ENCODE measurements around the gene EHBP1L1. TPM values are rescaled to one million over a fixed set of nuclear protein-coding genes. Genes with fewer than 3 reads are reported as not detected.

Gene EHBP1L1
- polyA plus RNA-seq, 2 of the 4 experiments (the other 2 are of a cell fraction) = 11.6 to 43.8 TPM

- FAIRE-seq (no peak), ATAC-seq (no peak), DNase-seq (ENCODE audit: low read depth in 1 of 2, low spot score in 1 of 2) (peak in 1 of 2 experiments; percentile 52)
- TF ChIP-seq MAFK (IDR thresholded peaks at IDR 0.05; ENCODE audit: partially characterized antibody) (no peak), CEBPB (IDR thresholded peaks at IDR 0.05) (peak in 1 of 2 experiments; percentile 28; a peak in 1 of 4 replicates)
- WGBS (ENCODE audit: missing lambda C conversion rate) = 62% methylated on average over 12 of the region's 12 CpGs
- Histone ChIP-seq H3K4me1 (peaks cover 85% of the 10 kb centered on the region), H3K27ac (peak overlapping the region; percentile 94 to 99), H3K9me3 (no peaks in the 10 kb centered on the region), H3K4me2 (peak overlapping the region; percentile 98), H3K4me3 (peak overlapping the region; percentile 62)
- POLR2A ChIA-PET = interaction anchor here (1.0 kb wide), 1 partner anchor 13 kb away, joined by 3 read pairs; the partner anchor contains the start of gene ZNRD2
- CTCF ChIA-PET = interaction anchor here (0.7 to 8.0 kb wide), 11 partner anchors 8 to 165 kb away, joined by 3 to 148 read pairs (median 5); partner anchors contain the start of genes FAM89B, PCNX3 and ZNRD2
These were observed 19.2 kb upstream of the EHBP1L1 start for GRCh38 chr11:65556470-65557279.

DNA sequence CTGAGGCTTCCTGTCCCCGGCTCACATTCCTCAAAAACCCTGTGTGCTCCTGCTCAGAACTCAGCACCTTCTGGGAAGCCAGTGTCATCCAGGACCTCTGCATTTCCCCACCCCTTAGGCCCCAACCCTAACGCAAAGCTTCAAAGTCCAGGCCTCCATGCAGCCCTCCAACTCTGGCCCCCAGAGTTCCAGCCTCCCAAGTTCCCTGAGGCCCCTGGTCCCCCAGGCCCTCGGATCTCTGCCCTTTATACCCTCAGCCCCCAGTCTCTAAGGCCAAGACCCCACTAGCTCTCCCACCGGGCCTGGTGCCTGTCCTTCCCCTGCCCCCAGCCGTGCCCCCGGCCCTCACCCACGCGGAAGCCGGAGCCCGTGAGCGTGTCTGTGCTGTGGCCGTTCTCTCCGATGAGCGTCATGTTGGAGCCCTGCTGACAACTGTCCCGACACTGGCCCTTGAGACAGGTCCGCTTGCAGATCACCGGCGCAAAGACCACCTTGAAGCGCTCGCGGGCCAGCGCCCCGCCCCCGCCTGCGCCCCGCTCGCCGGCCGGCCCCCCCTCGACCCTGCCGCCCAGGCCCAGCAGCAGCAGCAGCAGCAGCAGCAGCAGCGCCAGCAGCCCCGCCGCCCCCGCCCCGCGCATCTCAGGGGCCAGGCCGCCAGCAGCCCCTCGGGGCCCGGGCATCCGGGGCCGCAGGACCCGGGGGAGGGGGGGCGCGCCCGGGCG lies 18.4 kb upstream of the EHBP1L1 start:
- FAIRE-seq = no peak
- CTCF ChIA-PET = interaction anchor here (0.8 to 8.0 kb wide), 9 partner anchors 9 to 58 kb away, joined by 3 to 148 read pairs (median 5); partner anchors contain the start of genes FAM89B, PCNX3 and ZNRD2

DNA sequence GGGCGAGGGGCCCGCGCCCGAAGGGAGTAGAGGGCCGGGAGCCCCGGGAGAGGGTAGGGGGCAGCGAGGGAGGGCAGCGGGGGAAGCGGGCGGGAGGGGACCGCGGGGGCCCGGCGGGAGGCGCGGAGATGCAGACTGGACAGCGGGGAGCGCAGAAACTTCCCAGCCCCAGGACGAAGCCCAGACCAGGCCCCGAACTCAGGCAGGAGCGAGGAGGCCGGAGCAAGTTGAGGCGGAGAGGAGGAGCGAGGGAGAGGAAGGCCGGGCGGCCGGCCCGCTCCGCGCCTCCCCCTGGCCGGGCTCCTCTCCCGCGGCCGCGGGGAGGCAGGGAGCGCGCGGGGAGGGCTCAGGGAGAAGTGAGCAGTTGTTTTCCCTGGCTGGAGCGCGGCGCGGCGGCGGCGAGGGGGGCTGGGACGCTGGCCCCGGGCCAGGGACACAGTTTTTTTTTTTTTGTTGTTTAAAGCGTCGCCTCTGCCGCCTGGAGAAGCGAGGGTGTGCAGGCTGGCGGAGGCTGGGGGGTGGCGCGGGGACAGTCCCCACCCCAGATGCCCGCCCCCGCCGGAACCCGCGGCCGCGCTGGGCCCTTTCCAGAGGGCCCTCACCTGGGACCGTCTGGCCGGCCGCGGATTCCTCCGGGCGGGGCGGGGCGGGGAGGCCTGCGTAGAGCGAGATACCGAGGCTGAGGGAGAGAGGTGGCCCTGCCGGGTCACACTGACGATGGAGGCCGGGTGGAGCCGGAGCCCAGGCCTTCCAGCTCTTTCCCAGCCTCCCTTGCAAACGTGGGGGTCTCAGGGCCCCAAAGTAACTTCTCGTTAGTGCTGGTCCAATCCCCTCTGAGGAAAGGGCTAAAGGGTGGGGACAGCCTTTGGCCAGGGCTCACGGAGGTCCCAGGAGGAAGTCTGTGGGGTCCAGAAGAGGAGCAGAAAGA lies 17.6 kb upstream of the EHBP1L1 start, which contains the start of gene LTBP3:
LTBP3 (minus strand) TSS at position 358 of the 928 bp plus-strand sequence. CDS start 400 bp downstream, outside the sequence.
- ATAC-seq = peak; percentile 9 to 30; a peak in 5 of 6 replicates
- Histone ChIP-seq H3K4me3 (peak within 1 kb of the TSS; percentile 62), H3K27ac (peak within 1 kb of the TSS; percentile 94 to 99), H3K4me1 (peaks cover 75% of the 10 kb centered on the region), H3K4me2 (peak within 1 kb of the TSS; percentile 98), H3K9me3 (no peaks in the 10 kb centered on the region)
- ChIA-PET CTCF (interaction anchor here (1.2 to 16.3 kb wide), 5 partner anchors 10 to 16 kb away, joined by 3 to 393 read pairs (median 96); partner anchors contain the start of genes FAM89B and ZNRD2), POLR2A (interaction anchor here (4.1 kb wide), 1 partner anchor 13 kb away, joined by 51 read pairs; the partner anchor contains the start of genes FAM89B and ZNRD2)
- FAIRE-seq = no peak
- peak; percentile 59 to 64 for DNase-seq (ENCODE audit: low read depth in 1 of 2, low spot score in 1 of 2)
- TF ChIP-seq, protein P1, sequence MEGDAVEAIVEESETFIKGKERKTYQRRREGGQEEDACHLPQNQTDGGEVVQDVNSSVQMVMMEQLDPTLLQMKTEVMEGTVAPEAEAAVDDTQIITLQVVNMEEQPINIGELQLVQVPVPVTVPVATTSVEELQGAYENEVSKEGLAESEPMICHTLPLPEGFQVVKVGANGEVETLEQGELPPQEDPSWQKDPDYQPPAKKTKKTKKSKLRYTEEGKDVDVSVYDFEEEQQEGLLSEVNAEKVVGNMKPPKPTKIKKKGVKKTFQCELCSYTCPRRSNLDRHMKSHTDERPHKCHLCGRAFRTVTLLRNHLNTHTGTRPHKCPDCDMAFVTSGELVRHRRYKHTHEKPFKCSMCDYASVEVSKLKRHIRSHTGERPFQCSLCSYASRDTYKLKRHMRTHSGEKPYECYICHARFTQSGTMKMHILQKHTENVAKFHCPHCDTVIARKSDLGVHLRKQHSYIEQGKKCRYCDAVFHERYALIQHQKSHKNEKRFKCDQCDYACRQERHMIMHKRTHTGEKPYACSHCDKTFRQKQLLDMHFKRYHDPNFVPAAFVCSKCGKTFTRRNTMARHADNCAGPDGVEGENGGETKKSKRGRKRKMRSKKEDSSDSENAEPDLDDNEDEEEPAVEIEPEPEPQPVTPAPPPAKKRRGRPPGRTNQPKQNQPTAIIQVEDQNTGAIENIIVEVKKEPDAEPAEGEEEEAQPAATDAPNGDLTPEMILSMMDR (IDR thresholded peaks at IDR 0.05) = no peak
- TF ChIP-seq JUN (IDR thresholded peaks at IDR 0.05) (peak; percentile 36 to 58; a peak in 1 of 5 replicates), TFCP2L1 (CRISPR knock-in tag; IDR thresholded peaks at IDR 0.05) (no peak), POLR2A (IDR thresholded peaks at IDR 0.05; ENCODE audit: low read length) (0 out of 2 replicates have a peak, but pooled peaks have one; percentile 18), RCOR1 (IDR thresholded peaks at IDR 0.05; ENCODE audit: low read depth, low read length) (no peak), SMC3 (IDR thresholded peaks at IDR 0.05) (0 out of 3 replicates have a peak, but pooled peaks have one; percentile 9), ZFP36 (IDR thresholded peaks at IDR 0.05; ENCODE audit: borderline replicate concordance, partially characterized antibody) (no peak), PHF8 (IDR thresholded peaks at IDR 0.05; ENCODE audit: borderline replicate concordance, low read depth) (peak; percentile 27; the same call in 1 of the 2 replicates), CHD2 (IDR thresholded peaks at IDR 0.05; ENCODE audit: low read length, partially characterized antibody) (no peak), CEBPB (IDR thresholded peaks at IDR 0.05) (no peak)
- TF ChIP-seq, protein P2, sequence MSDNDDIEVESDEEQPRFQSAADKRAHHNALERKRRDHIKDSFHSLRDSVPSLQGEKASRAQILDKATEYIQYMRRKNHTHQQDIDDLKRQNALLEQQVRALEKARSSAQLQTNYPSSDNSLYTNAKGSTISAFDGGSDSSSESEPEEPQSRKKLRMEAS (IDR thresholded peaks at IDR 0.05) = peak; percentile 51; the same call in 1 of the 2 replicates
- WGBS (ENCODE audit: missing lambda C conversion rate) = 2% methylated on average over 34 of the region's 79 CpGs

More for the DNA sequence above, 18.4 kb upstream of the EHBP1L1 start:
- TF ChIP-seq, protein P2 (IDR thresholded peaks at IDR 0.05) = peak; percentile 34
- TF ChIP-seq HOXA7 (CRISPR knock-in tag; IDR thresholded peaks at IDR 0.05) = no peak
- TF ChIP-seq, protein P3, sequence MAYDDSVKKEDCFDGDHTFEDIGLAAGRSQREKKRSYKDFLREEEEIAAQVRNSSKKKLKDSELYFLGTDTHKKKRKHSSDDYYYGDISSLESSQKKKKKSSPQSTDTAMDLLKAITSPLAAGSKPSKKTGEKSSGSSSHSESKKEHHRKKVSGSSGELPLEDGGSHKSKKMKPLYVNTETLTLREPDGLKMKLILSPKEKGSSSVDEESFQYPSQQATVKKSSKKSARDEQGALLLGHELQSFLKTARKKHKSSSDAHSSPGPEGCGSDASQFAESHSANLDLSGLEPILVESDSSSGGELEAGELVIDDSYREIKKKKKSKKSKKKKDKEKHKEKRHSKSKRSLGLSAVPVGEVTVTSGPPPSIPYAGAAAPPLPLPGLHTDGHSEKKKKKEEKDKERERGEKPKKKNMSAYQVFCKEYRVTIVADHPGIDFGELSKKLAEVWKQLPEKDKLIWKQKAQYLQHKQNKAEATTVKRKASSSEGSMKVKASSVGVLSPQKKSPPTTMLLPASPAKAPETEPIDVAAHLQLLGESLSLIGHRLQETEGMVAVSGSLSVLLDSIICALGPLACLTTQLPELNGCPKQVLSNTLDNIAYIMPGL (CRISPR knock-in tag; IDR thresholded peaks at IDR 0.05; ENCODE audit: borderline replicate concordance) = no peak
- TF ChIP-seq, protein P4, sequence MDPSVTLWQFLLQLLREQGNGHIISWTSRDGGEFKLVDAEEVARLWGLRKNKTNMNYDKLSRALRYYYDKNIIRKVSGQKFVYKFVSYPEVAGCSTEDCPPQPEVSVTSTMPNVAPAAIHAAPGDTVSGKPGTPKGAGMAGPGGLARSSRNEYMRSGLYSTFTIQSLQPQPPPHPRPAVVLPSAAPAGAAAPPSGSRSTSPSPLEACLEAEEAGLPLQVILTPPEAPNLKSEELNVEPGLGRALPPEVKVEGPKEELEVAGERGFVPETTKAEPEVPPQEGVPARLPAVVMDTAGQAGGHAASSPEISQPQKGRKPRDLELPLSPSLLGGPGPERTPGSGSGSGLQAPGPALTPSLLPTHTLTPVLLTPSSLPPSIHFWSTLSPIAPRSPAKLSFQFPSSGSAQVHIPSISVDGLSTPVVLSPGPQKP (IDR thresholded peaks at IDR 0.05; ENCODE audit: low read depth, low read length) = no peak
- H3K4me1 ChIP-seq = peaks cover 84% of the 10 kb centered on the region
- peak overlapping the region; percentile 98 for H3K4me2 ChIP-seq
- peak overlapping the region; percentile 94 to 99 for H3K27ac ChIP-seq
- peak overlapping the region; percentile 62 for H3K4me3 ChIP-seq
- WGBS (ENCODE audit: missing lambda C conversion rate) = 10% methylated on average over 3 of the region's 47 CpGs
- H3K9me3 ChIP-seq = no peaks in the 10 kb centered on the region
- POLR2A ChIA-PET = no interaction called here
- ATAC-seq = no peak
- peak in 1 of 2 experiments; percentile 48 for DNase-seq (ENCODE audit: low read depth in 1 of 2, low spot score in 1 of 2)

Measured in A549 (cell line).